SKM-1 (cell line): ENCODE results near the gene LATS2.
A peak's percentile ranks its signal among the peaks of the same experiment; 100 is the strongest.

ENCODE experiments used
- DNase-seq: peaks from one replicate; lab custom pipeline; 2025; ENCODE audit not compliant: unreplicated experiment; lab: John Stamatoyannopoulos, UW

Gene LATS2

GRCh38 chr13:21061029-21061763 lies at the start of gene LATS2:
Gene LATS2, minus strand, starts transcription at chr13:21061586. Its CDS starts 15,560 bp downstream, at chr13:21046026.
- peak; percentile 69 for DNase-seq

DNA sequence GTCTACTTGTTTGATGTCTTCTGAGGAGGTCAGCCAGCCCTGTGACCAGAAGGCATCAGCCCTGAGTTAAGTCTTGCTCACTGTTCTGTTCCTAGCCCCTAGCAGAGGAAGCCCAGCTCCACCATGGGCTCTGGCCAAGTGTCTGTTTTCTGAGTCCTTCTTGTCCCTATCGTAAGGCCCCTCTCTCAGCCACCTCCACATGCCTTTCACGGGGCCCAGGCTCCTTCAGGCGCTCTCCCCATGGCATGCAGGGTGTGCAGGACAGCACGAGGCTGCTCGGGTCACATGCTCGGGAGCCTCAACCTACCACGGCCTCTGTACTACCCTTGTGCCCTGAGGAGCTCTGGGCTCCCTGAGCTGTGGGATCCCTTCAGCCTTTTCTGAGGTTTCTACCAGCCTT lies 47.8 kb upstream of the LATS2 start:
- DNase-seq: no peak

- DNase-seq: no peak
Measured at GRCh38 chr13:21106089-21106488, 44.7 kb upstream of the LATS2 start.

DNA sequence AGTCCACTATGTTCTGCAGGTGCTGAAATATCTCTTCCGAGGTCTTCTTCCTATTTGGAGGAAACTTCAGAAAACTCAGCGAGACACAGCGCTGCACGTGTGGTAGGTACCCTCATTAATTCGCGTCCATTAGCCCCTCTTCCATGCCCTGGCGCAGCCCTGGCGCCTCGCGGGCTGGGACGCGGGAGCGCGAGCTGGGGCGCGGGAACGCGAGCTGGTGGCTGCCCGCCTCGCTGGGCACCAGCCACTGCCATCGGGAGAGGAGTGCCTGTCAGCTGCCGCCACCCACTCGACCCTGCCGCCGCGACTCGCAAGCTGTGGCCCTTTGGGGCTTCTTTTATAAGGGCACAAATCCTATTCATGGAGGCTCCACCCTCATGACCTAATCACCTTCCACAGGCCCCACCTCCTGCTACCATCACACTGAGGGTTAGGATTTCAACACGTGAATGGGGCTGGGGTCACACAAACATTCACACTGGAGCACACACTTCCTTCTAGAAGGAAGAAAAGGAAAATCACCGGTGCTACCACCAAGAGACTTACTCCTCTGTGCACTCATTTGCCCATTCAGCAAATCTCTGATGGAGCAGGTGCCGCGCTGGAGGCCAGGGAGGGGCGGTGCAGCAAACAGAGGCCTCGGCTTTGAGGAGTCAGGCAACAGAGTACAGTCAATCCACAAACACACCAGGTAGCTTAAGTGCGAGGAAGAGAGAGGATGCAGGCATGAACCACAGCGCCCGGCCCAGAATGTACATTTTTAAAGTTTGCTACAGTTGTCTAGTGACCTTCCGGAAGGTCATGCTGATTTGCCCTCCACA lies 43.0 kb upstream of the LATS2 start:
- no peak for DNase-seq

GRCh38 chr13:21101865-21102576 lies 40.6 kb upstream of the LATS2 start:
- DNase-seq: no peak

- DNase-seq: no peak
Measured at GRCh38 chr13:21100994-21101757, 39.8 kb upstream of the LATS2 start.

DNA sequence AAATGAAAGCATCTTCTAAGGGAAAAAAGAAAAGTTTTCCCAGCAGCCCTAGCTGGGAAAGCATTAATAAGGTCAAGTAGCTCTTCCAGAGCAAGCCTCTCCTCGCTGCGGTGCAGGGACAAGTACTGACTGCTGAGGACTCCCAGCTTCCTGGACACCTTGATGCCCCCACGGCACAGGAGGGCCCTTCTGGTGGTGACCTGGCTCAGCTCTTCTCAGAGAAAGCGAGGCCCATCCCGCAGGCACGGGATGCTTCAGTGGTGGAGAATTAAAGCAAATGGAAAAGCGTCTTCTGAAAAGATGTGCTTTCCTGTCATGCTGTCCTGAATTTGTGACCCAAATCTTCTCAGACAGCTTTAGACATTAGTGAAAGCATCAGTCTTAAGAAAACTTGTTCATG lies 38.8 kb upstream of the LATS2 start:
- DNase-seq: no peak

DNA sequence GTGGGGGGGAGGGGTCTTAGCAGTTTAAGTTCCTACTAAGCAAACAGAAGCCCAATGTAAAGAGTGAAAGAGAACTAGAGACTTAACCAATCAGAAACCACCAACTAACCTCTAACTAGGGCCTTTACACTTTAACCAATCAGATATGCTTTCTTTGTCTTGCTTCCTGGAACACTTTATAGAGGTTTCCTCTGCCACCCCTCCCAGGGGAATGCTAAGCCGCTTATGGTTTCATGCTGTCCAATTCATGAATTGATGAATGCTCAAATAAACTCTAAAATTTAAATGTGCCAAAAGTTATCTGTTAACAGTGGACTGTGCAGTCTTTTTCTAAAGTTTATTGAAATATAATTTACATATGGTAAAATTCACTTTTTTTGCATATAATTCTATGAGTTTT lies 33.9 kb upstream of the LATS2 start:
- DNase-seq: no peak

DNA sequence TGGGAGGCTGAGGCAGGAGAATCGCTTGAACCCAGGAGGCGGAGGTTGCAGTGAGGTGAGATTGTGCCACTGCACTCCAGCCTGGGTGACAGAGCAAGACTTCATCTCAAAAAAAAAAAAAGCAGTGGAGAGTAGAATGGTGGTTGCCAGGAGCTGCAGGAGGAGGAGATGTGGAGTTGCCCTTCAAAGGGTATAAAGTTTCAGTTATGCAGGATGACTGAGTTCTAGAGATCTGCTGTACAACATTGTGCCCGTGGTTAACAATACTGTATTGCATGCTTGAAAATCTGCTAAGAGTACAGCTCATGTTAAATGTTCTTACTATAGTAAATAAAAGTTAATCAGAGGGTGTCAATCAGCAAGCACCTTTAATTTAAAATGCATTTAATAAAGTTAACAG lies 28.4 kb upstream of the LATS2 start:
- no peak for DNase-seq

GRCh38 chr13:21088534-21088933 lies 27.1 kb upstream of the LATS2 start:
- DNase-seq: no peak

DNA sequence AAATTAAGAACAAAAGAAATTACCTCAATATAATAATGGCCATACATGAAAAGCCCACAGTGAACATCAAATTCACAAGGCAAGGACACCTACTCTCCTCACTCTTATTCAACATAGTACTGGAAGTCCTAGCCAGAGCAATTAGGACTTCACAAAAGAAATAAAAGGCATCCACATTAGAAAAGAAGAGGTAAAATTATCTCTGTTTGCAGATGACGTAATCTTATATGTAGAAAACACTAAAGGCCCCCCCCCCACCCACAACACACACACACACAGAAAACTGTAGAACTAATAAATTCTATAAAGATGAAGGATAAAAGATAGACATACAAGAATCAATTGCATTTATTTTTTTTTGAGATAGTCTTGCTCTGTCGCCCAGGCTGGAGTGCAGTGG lies 25.5 kb upstream of the LATS2 start:
- no peak for DNase-seq

- DNase-seq: no peak
Measured at GRCh38 chr13:21081926-21082325, 20.5 kb upstream of the LATS2 start.

DNA sequence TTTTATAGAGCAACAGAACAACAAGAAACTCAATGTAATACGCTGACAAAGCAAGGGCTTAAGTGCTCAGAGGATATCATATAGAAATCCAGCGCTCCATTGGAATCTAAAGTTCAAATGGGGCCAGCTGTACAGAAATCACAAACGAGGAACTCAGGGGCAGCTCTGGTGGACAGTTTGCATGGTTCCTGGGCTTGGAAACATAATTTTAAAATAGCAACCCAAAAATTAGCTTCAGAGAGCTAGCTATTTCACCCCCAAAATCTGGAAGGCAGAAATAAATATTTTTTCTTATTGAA lies 19.2 kb upstream of the LATS2 start:
- no peak for DNase-seq

DNA sequence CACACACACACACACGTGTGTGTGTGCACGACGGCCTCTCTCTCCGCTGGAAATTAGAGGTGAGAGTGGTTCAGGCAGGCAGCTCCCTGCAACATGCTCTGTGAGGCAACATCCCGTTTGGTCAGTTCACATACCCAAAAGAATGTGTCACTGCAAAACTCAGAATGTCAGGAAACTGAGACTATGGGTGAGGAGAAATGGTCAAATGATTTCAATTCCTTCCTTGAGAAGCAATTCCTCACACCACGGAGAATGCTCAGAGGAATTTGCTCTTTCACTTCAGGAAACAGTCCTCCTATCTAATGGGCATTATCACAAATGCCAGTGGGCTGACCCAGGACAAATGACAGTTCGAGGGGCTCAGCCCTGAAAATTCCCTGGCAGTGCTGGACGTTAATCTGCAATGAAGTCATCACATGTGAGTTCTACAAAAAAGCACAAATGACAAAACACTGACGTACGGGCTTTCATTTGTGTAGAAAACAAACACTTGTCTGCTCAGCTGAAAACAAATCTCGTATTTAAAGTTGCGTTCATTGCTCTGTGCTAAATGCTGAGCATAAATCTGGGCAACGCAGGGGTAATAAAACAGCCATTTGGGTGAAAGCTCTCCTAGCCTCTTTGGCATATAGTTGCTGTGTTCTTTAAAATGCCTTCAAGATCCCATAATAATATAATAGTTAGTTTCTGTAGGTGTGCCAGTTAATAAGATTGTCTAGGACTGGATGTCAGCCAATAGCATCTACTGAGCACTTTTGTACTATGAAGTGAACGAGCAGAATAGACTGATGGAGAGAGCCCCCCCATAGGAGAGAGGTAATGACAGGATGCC lies 18.6 kb upstream of the LATS2 start:
- DNase-seq: peak; percentile 41

- DNase-seq: no peak
Measured at GRCh38 chr13:21079221-21079620, 17.8 kb upstream of the LATS2 start.

- no peak for DNase-seq
Measured at GRCh38 chr13:21078501-21078900, 17.1 kb upstream of the LATS2 start.

GRCh38 chr13:21077788-21078353 lies 16.5 kb upstream of the LATS2 start:
- no peak for DNase-seq

DNA sequence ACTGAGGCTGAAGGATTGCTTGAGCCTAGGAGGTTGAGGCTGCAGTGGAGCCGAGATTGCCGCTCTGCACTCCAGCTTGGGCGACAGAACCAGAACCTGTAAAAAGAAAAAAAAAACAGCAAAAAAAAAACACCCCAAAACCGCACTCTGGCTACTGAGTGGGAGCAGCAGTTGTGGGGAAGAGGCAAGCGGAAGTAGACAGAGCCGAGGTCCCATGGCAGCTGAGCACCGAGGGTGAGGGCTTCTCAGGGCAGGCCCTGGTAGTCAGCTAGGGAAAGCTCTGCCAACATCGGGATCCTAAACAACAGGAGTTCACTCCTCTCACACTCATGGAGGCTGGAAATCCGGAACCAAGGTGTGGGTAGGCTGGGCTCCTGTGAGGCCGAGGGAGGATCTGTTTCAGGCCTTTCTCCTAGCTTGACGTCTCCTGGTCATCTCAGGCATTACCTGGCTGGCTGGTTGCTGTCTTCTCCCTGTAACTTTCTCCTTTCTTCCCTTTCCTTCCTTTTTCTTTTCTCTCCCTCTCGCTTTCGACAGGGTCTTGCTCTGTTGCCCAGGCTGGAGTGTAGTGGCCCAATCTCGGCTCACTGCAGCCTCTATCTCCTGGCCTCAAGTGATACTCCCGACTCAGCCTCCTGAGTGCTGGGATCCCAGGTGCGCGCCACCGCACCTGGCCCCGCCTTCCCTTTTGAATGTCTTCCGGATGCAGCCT lies 15.8 kb upstream of the LATS2 start:
- DNase-seq: no peak

- no peak for DNase-seq
Measured at GRCh38 chr13:21076253-21076652, 14.9 kb upstream of the LATS2 start.
